Hematopoietic multipotent progenitor cell treated with erythropoietin and hydrocortisone succinate and interleukin-3 and kit ligand, for 15 days (in vitro differentiated cells): ENCODE measurements around the gene C10orf90.

Experiments
- DNase-seq: peaks from one replicate; pipeline ENCODE4 v3.0.0-alpha.2; 2015; ENCODE audit warnings: low spot score

The C10orf90 gene

GRCh38 chr10:126670056-126670894, at the start of gene C10orf90:
C10orf90 (minus strand) TSS chr10:126670693; CDS start chr10:126670480, 213 bp downstream.
- no peak for DNase-seq

- no peak for DNase-seq
Measured at GRCh38 chr10:126716366-126716765, 45.9 kb upstream of the C10orf90 start.

GRCh38 chr10:126713594-126713993, 43.1 kb upstream of the C10orf90 start:
- no peak for DNase-seq

GRCh38 chr10:126712681-126713080, 42.2 kb upstream of the C10orf90 start:
- DNase-seq = no peak

- DNase-seq = no peak
Measured at GRCh38 chr10:126705951-126706565, 35.6 kb upstream of the C10orf90 start.

GRCh38 chr10:126705131-126705530, 34.6 kb upstream of the C10orf90 start:
- DNase-seq = no peak

- no peak for DNase-seq
Measured at GRCh38 chr10:126704649-126705048, 34.2 kb upstream of the C10orf90 start.

GRCh38 chr10:126702181-126702580, 31.7 kb upstream of the C10orf90 start:
- DNase-seq = no peak

- DNase-seq = no peak
Measured at GRCh38 chr10:126701526-126701925, 31.0 kb upstream of the C10orf90 start.

GRCh38 chr10:126696684-126697083, 26.2 kb upstream of the C10orf90 start:
- DNase-seq = no peak

GRCh38 chr10:126691456-126691855, 21.0 kb upstream of the C10orf90 start:
- no peak for DNase-seq

- no peak for DNase-seq
Measured at GRCh38 chr10:126690534-126690933, 20.0 kb upstream of the C10orf90 start.

- DNase-seq = no peak
Measured at GRCh38 chr10:126689461-126689994, 19.0 kb upstream of the C10orf90 start.

- DNase-seq = no peak
Measured at GRCh38 chr10:126687121-126687606, 16.7 kb upstream of the C10orf90 start.

GRCh38 chr10:126686719-126687118, 16.2 kb upstream of the C10orf90 start:
- no peak for DNase-seq

GRCh38 chr10:126686268-126686667, 15.8 kb upstream of the C10orf90 start:
- no peak for DNase-seq

GRCh38 chr10:126685756-126686155, 15.3 kb upstream of the C10orf90 start:
- no peak for DNase-seq

GRCh38 chr10:126684171-126684745, 13.8 kb upstream of the C10orf90 start:
- no peak for DNase-seq

GRCh38 chr10:126683466-126683865, 13.0 kb upstream of the C10orf90 start:
- no peak for DNase-seq

- no peak for DNase-seq
Measured at GRCh38 chr10:126675656-126676438, 5.4 kb upstream of the C10orf90 start.

- DNase-seq = no peak
Measured at GRCh38 chr10:126674741-126675515, 4.4 kb upstream of the C10orf90 start.
